NOMO-1 (cell line): Measurements from ENCODE around the gene ERCC2.
A peak's percentile ranks its signal among the peaks of the same experiment; 100 is the strongest.
"Not testable (repeated sequence)": the region's sequence is repeated elsewhere in the genome, so short reads cannot be mapped to it uniquely, and the experiment has no call there.

ENCODE experiments used
- DNase-seq, 2 experiments: peaks; one replicate each; lab custom pipeline; 2025; ENCODE audit not compliant: unreplicated experiment in 2 of 2; lab: John Stamatoyannopoulos, UW

Gene ERCC2

GRCh38 chr19:45370410-45371204 is at the start of gene ERCC2:
Gene ERCC2 (minus strand): TSS chr19:45370573. CDS start chr19:45370540, 33 bp downstream.
- peak; percentile 95 to 96 for DNase-seq

GRCh38 chr19:45419895-45420294 is 49.5 kb upstream of the ERCC2 start:
- DNase-seq, result no peak

GRCh38 chr19:45419396-45419795 is 49.0 kb upstream of the ERCC2 start:
- peak; percentile 79 to 94 for DNase-seq

GRCh38 chr19:45418802-45419201 is 48.4 kb upstream of the ERCC2 start:
- peak; percentile 23 to 54 for DNase-seq

- DNase-seq, result no peak
Observed at GRCh38 chr19:45417151-45417550, 46.8 kb upstream of the ERCC2 start.

- no peak for DNase-seq
Observed at GRCh38 chr19:45414468-45414867, 44.1 kb upstream of the ERCC2 start.

- DNase-seq, result no peak
Observed at GRCh38 chr19:45413497-45413896, 43.1 kb upstream of the ERCC2 start.

GRCh38 chr19:45410330-45410729 is 40.0 kb upstream of the ERCC2 start:
- not testable (repeated sequence) for DNase-seq

- peak; percentile 49 to 70 for DNase-seq
Observed at GRCh38 chr19:45409557-45409920, 39.2 kb upstream of the ERCC2 start.

- DNase-seq, result no peak
Observed at GRCh38 chr19:45408830-45409556, 38.6 kb upstream of the ERCC2 start.

- DNase-seq, result no peak
Observed at GRCh38 chr19:45408121-45408520, 37.7 kb upstream of the ERCC2 start.

- DNase-seq, result not testable (repeated sequence)
Observed at GRCh38 chr19:45407585-45407984, 37.2 kb upstream of the ERCC2 start.

GRCh38 chr19:45407091-45407375 is 36.7 kb upstream of the ERCC2 start:
- DNase-seq, result no peak

GRCh38 chr19:45406226-45407090 is 36.1 kb upstream of the ERCC2 start, which contains the start of gene POLR1G:
Gene POLR1G (plus strand): TSS chr19:45406644. CDS start chr19:45406697, 53 bp downstream.
- peak; percentile 84 to 89 for DNase-seq

- peak; percentile 84 to 89 for DNase-seq
Observed at GRCh38 chr19:45405435-45406225, 35.3 kb upstream of the ERCC2 start.

- peak; percentile 29 to 61 for DNase-seq
Observed at GRCh38 chr19:45404557-45405434, 34.4 kb upstream of the ERCC2 start, which contains the start of gene PPP1R13L. Gene PPP1R13L (minus strand): TSS chr19:45405069. CDS start chr19:45398318, 6,751 bp downstream.

GRCh38 chr19:45403781-45404556 is 33.6 kb upstream of the ERCC2 start:
- peak; percentile 74 to 78 for DNase-seq

GRCh38 chr19:45403272-45403671 is 32.9 kb upstream of the ERCC2 start:
- no peak for DNase-seq
